Endothelial cell of umbilical vein (primary cell): ENCODE results near the gene POFUT2.

ENCODE experiments used
- MYC ChIP-seq: IDR thresholded peaks from one replicate; pipeline ENCODE4 v1.6.1; 2011; ENCODE audit warnings: mild to moderate bottlenecking, low read depth, low read length
- POLR2A ChIP-seq: IDR thresholded peaks from 2 replicates; pipeline ENCODE4 v1.6.1; 2012; ENCODE audit warnings: low read depth, mild to moderate bottlenecking, control low read depth, low read length
- POLR2AphosphoS5 ChIP-seq: IDR thresholded peaks from 2 replicates; pipeline ENCODE4 v1.6.1; 2012; ENCODE audit warnings: low read depth, mild to moderate bottlenecking, control low read depth, low read length, moderate library complexity; ENCODE audit not compliant: insufficient read depth
- TF ChIP-seq, protein P1 (sequence below), 2 donors: IDR thresholded peaks; 1 replicate in 1 of 2; 2 replicates in 1 of 2; pipeline ENCODE4 v1.5.1; 2011; ENCODE audit warnings: low read length in 2 of 2, mild to moderate bottlenecking in 2 of 2, moderate library complexity in 2 of 2, control low read depth in 1 of 2, inconsistent platforms in 1 of 2, low read depth in 1 of 2; ENCODE audit not compliant: insufficient read depth in 1 of 2; ENCODE audit errors: extremely low read depth in 1 of 2

DNA sequence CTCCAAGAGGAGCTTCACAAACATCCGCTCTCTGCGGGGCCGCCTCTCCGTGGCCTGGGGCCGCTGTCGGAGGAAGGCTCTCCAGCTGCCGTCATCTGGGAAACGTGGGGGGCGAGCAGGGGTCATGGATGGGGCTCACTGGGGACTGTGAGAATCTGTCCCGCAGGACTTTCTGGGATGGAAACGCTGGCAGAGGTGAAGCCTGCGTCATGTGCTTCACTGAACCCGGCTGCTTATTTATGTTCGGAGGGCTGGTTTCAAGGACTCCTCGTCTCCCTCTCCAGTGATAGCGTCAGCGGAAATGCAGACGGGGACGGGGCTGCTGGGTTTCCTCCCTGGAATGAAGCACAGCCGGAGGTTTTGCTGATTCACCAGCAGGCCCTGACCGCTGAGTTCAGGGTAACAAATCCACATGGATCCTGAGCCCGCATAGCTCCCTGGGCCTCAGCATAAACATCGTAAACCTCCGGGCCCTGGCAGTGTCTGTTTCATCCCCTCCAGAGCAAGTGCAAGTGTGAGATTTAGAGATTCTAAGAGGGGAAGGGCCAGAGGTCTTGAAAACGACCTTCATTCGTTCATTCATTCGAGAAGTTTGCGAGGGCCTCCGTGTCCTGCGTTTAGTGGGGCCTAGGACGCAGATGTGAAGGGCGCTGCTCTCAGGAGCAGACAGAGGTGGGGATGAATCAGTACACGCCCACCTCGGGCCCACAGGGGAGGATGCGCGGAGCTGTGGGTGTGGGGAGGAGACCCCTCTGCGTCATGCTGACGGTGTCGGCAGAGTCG lies 7.0 kb upstream of the POFUT2 start:
- TF ChIP-seq, protein P1, sequence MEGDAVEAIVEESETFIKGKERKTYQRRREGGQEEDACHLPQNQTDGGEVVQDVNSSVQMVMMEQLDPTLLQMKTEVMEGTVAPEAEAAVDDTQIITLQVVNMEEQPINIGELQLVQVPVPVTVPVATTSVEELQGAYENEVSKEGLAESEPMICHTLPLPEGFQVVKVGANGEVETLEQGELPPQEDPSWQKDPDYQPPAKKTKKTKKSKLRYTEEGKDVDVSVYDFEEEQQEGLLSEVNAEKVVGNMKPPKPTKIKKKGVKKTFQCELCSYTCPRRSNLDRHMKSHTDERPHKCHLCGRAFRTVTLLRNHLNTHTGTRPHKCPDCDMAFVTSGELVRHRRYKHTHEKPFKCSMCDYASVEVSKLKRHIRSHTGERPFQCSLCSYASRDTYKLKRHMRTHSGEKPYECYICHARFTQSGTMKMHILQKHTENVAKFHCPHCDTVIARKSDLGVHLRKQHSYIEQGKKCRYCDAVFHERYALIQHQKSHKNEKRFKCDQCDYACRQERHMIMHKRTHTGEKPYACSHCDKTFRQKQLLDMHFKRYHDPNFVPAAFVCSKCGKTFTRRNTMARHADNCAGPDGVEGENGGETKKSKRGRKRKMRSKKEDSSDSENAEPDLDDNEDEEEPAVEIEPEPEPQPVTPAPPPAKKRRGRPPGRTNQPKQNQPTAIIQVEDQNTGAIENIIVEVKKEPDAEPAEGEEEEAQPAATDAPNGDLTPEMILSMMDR (IDR thresholded peaks at IDR 0.05; ENCODE audit: extremely low read depth in 1 of 2, insufficient read depth in 1 of 2, low read depth in 1 of 2, low read length in 2 of 2), result no peak
- TF ChIP-seq POLR2AphosphoS5 (peak; percentile 89), POLR2A (peak; percentile 87), MYC (peak; percentile 64)
